Mucosa of descending colon (tissue), 3 donors: Measurements from ENCODE around the gene IGF1. TPM values are rescaled to one million over a fixed set of nuclear protein-coding genes. Genes with fewer than 3 reads are reported as not detected.

Experiments used
- ATAC-seq: fragments of 200-7000 bp; cut with Tn5 transposase; one replicate; pipeline ENCODE4 v1.9.1; 2020; ENCODE audit warnings: mild to moderate bottlenecking, moderate library complexity
- DNase-seq, 3 donors: peaks; one replicate each; pipeline ENCODE4 v3.0.0-alpha.2; 2020
- H3K36me3 ChIP-seq: fragments of 200-600 bp; one replicate; pipeline ENCODE4 v1.8.0; 2021; ENCODE audit warnings: low read depth, mild to moderate bottlenecking
- H3K4me1 ChIP-seq: fragments of 200-600 bp; one replicate; pipeline ENCODE4 v1.8.0; 2021; ENCODE audit warnings: low read depth, mild to moderate bottlenecking
- H3K4me3 ChIP-seq: fragments of 200-600 bp; one replicate; pipeline ENCODE4 v1.8.0; 2021; ENCODE audit warnings: mild to moderate bottlenecking
- H3K9me3 ChIP-seq: fragments of 200-600 bp; one replicate; pipeline ENCODE4 v1.8.0; 2021; ENCODE audit warnings: mild to moderate bottlenecking
- CTCF ChIP-seq: fragments of 200-600 bp; IDR thresholded peaks from one replicate; pipeline ENCODE4 v1.8.0; 2022; ENCODE audit warnings: antibody characterized with exemption, mild to moderate bottlenecking
- intact Hi-C, 2 donors: fragments of 100-400 bp; cut with DNase I in 1 of 2; cut with micrococcal nuclease in 1 of 2; formaldehyde crosslinking; loops; one replicate each; pipeline versions ENCODE4 v1.11.0 to v1.11.1; 2022; cut with DNase I, micrococcal nuclease
- total RNA-seq, 3 donors: library from RNA; stranded (reverse); fragmentation: NEBNext Ultra II Directional in 2 of 3; extraction: Animal tissue kit (Norgen Biotek cat#: 25700) in 2 of 3; gene quantifications; one replicate each; pipeline versions ENCODE4 v1.2.1 to v1.2.4, GENCODE V29; 2021 to 2023
- donor health status: DM: no; HTN: no; CAD: no; lungs with moderate emphysema.
- donor health status: DM: no; HTN: no; CAD: no.
- donor health status: DM: no; HTN: yes; CAD: no.

IGF1 gene
- total RNA-seq, 3 donors from 2014 or later: 2.5 to 12.6 (median 9.4) TPM

DNA sequence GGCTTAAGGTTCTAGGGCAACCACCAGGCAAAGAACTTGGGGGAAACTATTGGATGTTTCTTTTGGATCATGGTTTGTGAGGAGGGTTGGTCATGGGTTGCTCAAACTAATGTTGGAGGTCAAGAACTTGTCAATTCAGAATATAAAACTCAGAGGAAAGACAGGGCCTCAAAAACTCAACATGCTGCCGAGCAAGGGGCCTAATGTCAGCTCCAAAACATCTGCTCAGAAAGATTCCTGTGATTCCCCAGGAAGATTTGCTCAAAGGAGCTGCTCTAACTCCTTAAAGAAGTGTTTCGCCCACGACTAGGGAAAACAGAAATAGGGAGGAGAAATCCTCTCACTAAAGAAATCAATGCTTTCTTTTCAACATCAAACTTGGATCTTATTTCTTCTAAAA is 3.7 kb upstream of the IGF1 start:
- Histone ChIP-seq H3K9me3 (no peaks in the 10 kb centered on the region), H3K4me3 (no peak overlapping the region), H3K36me3 (no peaks in the 10 kb centered on the region), H3K4me1 (no peaks in the 10 kb centered on the region)
- no peak for TF ChIP-seq CTCF
- ATAC-seq: no peak
- DNase-seq: no peak
- intact Hi-C loops: loop anchor here in 1 of 2 donors (10.0 kb wide), 1 partner anchor 549 kb away; no protein-coding TSS in a partner anchor

- Histone ChIP-seq H3K4me1 (no peaks in the 10 kb centered on the region), H3K4me3 (no peak overlapping the region), H3K36me3 (no peaks in the 10 kb centered on the region), H3K9me3 (no peaks in the 10 kb centered on the region)
- TF ChIP-seq CTCF: no peak
- intact Hi-C loops: loop anchor here in 1 of 2 donors (10.0 kb wide), 1 partner anchor 549 kb away; no protein-coding TSS in a partner anchor
- DNase-seq (no peak), ATAC-seq (peak; percentile 14)
Measured at GRCh38 chr12:102483466-102483865, 3.1 kb upstream of the IGF1 start.

GRCh38 chr12:102481705-102482425 is 1.5 kb upstream of the IGF1 start:
- DNase-seq (no peak), ATAC-seq (no peak)
- Histone ChIP-seq H3K4me3 (no peak overlapping the region), H3K9me3 (no peaks in the 10 kb centered on the region), H3K36me3 (no peaks in the 10 kb centered on the region), H3K4me1 (no peaks in the 10 kb centered on the region)
- intact Hi-C loops: loop anchor here in 1 of 2 donors (10.0 kb wide), 1 partner anchor 547 kb away; no protein-coding TSS in a partner anchor
- no peak for TF ChIP-seq CTCF

GRCh38 chr12:102479939-102480338 is 424 bp downstream of the IGF1 start:
- ATAC-seq: no peak
- H3K36me3 ChIP-seq: no peaks in the 10 kb centered on the region

GRCh38 chr12:102479099-102479885 is 1.1 kb downstream of the IGF1 start:
- intact Hi-C loops: no loop called here
- no peaks in the 10 kb centered on the region for H3K9me3 ChIP-seq
- H3K4me3 ChIP-seq: no peak overlapping the region
- no peak for TF ChIP-seq CTCF
- no peaks in the 10 kb centered on the region for H3K4me1 ChIP-seq
- ATAC-seq (peak; percentile 24), DNase-seq (peak in 1 of 3 donors; percentile 26)
- H3K36me3 ChIP-seq: no peaks in the 10 kb centered on the region

More at GRCh38 chr12:102479939-102480338, 424 bp downstream of the IGF1 start:
- no peak for TF ChIP-seq CTCF
- Histone ChIP-seq H3K4me3 (no peak overlapping the region), H3K9me3 (no peaks in the 10 kb centered on the region), H3K4me1 (no peaks in the 10 kb centered on the region)
- intact Hi-C loops: loop anchor here in 1 of 2 donors (10.0 kb wide), 1 partner anchor 545 kb away; no protein-coding TSS in a partner anchor
- DNase-seq: no peak
